Esophagus squamous epithelium (tissue), 5 donors: ENCODE data around the gene CNTNAP2. TPM values are rescaled to one million over a fixed set of nuclear protein-coding genes. Genes with fewer than 3 reads are reported as not detected.
"Not testable (repeated sequence)": the region's sequence is repeated elsewhere in the genome, so short reads cannot be mapped to it uniquely, and the experiment has no call there.

Experiments used
- DNase-seq: peaks from one replicate; lab custom pipeline; 2025; lab: John Stamatoyannopoulos, UW
- H3K27ac ChIP-seq, 4 donors: fragments of 200-600 bp; sonication (generic); one replicate each; pipeline ENCODE4 v1.5.1; 2016 to 2019; ENCODE audit warnings: mild to moderate bottlenecking in 1 of 4
- H3K27me3 ChIP-seq, 4 donors: fragments of 200-600 bp; sonication (generic); 1 replicate in 3 of 4; 2 replicates in 1 of 4; pipeline versions ENCODE4 v1.5.1 to v1.6.0; 2017 to 2021; ENCODE audit warnings: antibody characterized with exemption in 1 of 4
- H3K36me3 ChIP-seq, 3 donors: fragments of 200-600 bp; sonication (generic); one replicate each; pipeline ENCODE4 v1.5.1; 2016 to 2019
- H3K4me1 ChIP-seq, 3 donors: fragments of 200-600 bp; sonication (generic); one replicate each; pipeline ENCODE4 v1.5.1; 2017 to 2019
- H3K4me3 ChIP-seq, 4 donors: fragments of 200-600 bp; sonication (generic); 1 replicate in 3 of 4; 2 replicates in 1 of 4; pipeline ENCODE4 v1.5.1; 2016 to 2019; ENCODE audit warnings: mild to moderate bottlenecking in 2 of 4, moderate library complexity in 1 of 4
- H3K9me3 ChIP-seq, 3 donors: fragments of 200-600 bp; sonication (generic); one replicate each; pipeline ENCODE4 v1.5.1; 2016 to 2019
- CTCF ChIP-seq, 6 experiments: fragments of 450-650 bp in 4 of 6; fragments of 200-600 bp in 2 of 6; sonication (generic) in 2 of 6; IDR thresholded peaks; one replicate each; pipeline ENCODE4 v1.5.1; 2016 to 2019; ENCODE audit warnings: antibody characterized with exemption in 6 of 6, mild to moderate bottlenecking in 4 of 6, moderate library complexity in 4 of 6
- POLR2A ChIP-seq, 4 donors: fragments of 450-650 bp; IDR thresholded peaks; one replicate each; pipeline ENCODE4 v1.6.1; 2017; ENCODE audit warnings: antibody characterized with exemption in 4 of 4, mild to moderate bottlenecking in 4 of 4, moderate library complexity in 3 of 4
- WGBS, 2 donors: methylation state at CpG; one replicate each; pipeline ENCODE4 v1.1.5; 2018; 5-methylcytosine and 5-hydroxymethylcytosine counted together
- intact Hi-C: fragments of 100-400 bp; cut with DNase I; formaldehyde crosslinking; loops from one replicate; pipeline ENCODE4 v1.15.0; 2022
- total RNA-seq, 4 donors: library from RNA; depleted of rRNA; stranded (reverse); fragments of >200 nt; gene quantifications; one replicate each; pipeline ENCODE4 v1.1.0, GENCODE V29; 2016
- donor health status: DM: yes; HTN: yes; CAD: no.

Gene CNTNAP2
- total RNA-seq, 4 donors from 2014 or later = 0.95 to 2.3 (median 1.2) TPM

GRCh38 chr7:148437043-148437442 is 2320.4 kb downstream of the CNTNAP2 start:
- WGBS, 2 donors = 85 to 86% methylated on average over 2 to 4 of the region's 4 CpGs
- Histone ChIP-seq H3K4me3 (no peak overlapping the region), H3K27ac (no peak overlapping the region), H3K27me3 (no peaks in the 10 kb centered on the region), H3K4me1 (no peaks in the 10 kb centered on the region), H3K36me3 (no peaks in the 10 kb centered on the region), H3K9me3 (no peaks in the 10 kb centered on the region)
- DNase-seq = no peak
- TF ChIP-seq CTCF (IDR thresholded peaks at IDR 0.05) (no peak), POLR2A (IDR thresholded peaks at IDR 0.05) (no peak)
- intact Hi-C loops = no loop called here

- Histone ChIP-seq H3K36me3 (no peaks in the 10 kb centered on the region), H3K4me1 (no peaks in the 10 kb centered on the region), H3K9me3 (peaks cover 0 to 21% (median 13%) of the 10 kb centered on the region in 3 donors), H3K27me3 (no peaks in the 10 kb centered on the region), H3K4me3 (no peak overlapping the region), H3K27ac (no peak overlapping the region)
- 84 to 86% methylated on average over 8 of the region's 8 CpGs for WGBS, 2 donors
- no peak for TF ChIP-seq CTCF (IDR thresholded peaks at IDR 0.05)
- TF ChIP-seq POLR2A (IDR thresholded peaks at IDR 0.05) = no peak
- intact Hi-C loops = no loop called here
- no peak for DNase-seq
These were observed 2325.6 kb downstream of the CNTNAP2 start for GRCh38 chr7:148442141-148442655.

GRCh38 chr7:148442933-148443332 is 2326.3 kb downstream of the CNTNAP2 start:
- Histone ChIP-seq H3K27ac (no peak overlapping the region), H3K4me1 (no peaks in the 10 kb centered on the region), H3K36me3 (no peaks in the 10 kb centered on the region), H3K9me3 (peaks cover 0 to 21% (median 13%) of the 10 kb centered on the region in 3 donors), H3K27me3 (no peaks in the 10 kb centered on the region), H3K4me3 (no peak overlapping the region)
- WGBS, 2 donors = 81 to 96% methylated on average over 3 to 6 of the region's 6 CpGs
- intact Hi-C loops = no loop called here
- TF ChIP-seq POLR2A (IDR thresholded peaks at IDR 0.05) (no peak), CTCF (IDR thresholded peaks at IDR 0.05) (no peak)
- no peak for DNase-seq

- Histone ChIP-seq H3K9me3 (peaks cover 0 to 21% (median 13%) of the 10 kb centered on the region in 3 donors), H3K4me3 (no peak overlapping the region), H3K27me3 (no peaks in the 10 kb centered on the region), H3K4me1 (no peaks in the 10 kb centered on the region), H3K36me3 (no peaks in the 10 kb centered on the region), H3K27ac (no peak overlapping the region)
- DNase-seq = no peak
- intact Hi-C loops = no loop called here
- 92 to 95% methylated on average over 5 to 17 of the region's 42 CpGs for WGBS, 2 donors
- TF ChIP-seq POLR2A (IDR thresholded peaks at IDR 0.05) (no peak), CTCF (IDR thresholded peaks at IDR 0.05) (no peak)
These were observed 2328.9 kb downstream of the CNTNAP2 start for GRCh38 chr7:148445260-148446044.

- H3K4me1 ChIP-seq = no peaks in the 10 kb centered on the region
- no peak for DNase-seq
- WGBS, 2 donors = 24 to 25% methylated on average over 4 of the region's 4 CpGs
- H3K9me3 ChIP-seq = peaks cover 0 to 21% (median 13%) of the 10 kb centered on the region in 3 donors
- H3K27me3 ChIP-seq = no peaks in the 10 kb centered on the region
- intact Hi-C loops = no loop called here
- TF ChIP-seq CTCF (IDR thresholded peaks at IDR 0.05) = no peak
- no peak for TF ChIP-seq POLR2A (IDR thresholded peaks at IDR 0.05)
- H3K4me3 ChIP-seq = no peak overlapping the region
- no peaks in the 10 kb centered on the region for H3K36me3 ChIP-seq
- no peak overlapping the region for H3K27ac ChIP-seq
These were observed 2330.7 kb downstream of the CNTNAP2 start for GRCh38 chr7:148447221-148447849.

GRCh38 chr7:148451526-148451925 is 2334.9 kb downstream of the CNTNAP2 start:
- intact Hi-C loops, DNase-seq, H3K27ac ChIP-seq, H3K36me3 ChIP-seq, H3K9me3 ChIP-seq, H3K27me3 ChIP-seq, H3K4me3 ChIP-seq, H3K4me1 ChIP-seq: not testable (repeated sequence)
- 76 to 77% methylated on average over 5 to 8 of the region's 8 CpGs for WGBS, 2 donors
